NCI-H345 treated with DMSO at 0.1 percent for 48 hours (cell line): Measurements from ENCODE around the gene PIP4K2A.

Experiments
- DNase-seq: peaks from one replicate; lab custom pipeline; 2025; ENCODE audit not compliant: unreplicated experiment; lab: John Stamatoyannopoulos, UW

PIP4K2A gene

DNA sequence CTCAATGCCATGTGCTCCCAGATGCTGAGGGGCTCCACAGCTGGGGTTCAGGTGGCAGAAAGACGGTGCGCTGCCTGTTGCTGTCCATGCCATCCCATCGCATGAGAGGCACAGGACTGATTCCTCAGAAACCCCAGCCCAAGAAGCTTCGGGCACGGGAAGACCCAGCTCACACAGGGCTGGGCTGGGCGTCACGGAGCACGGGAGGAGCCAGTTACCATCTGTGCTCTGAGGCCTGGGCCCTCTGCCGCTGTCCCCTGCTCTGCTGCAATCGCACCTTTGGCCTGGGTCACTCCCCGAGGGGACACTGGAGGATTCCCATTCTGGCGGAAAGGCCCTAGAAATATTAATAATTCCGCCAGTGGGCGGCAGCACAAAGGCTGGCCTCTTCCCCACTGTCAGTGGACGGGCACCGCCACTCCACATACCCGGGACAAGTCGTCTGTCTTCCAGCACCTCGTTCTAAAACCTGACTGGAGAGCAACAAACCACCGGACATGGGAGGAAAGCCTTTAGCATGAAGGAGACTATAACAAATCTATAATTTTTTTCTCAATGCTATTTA is 92.1 kb downstream of the PIP4K2A start:
- no peak for DNase-seq

- DNase-seq, result no peak
These were observed 92.7 kb downstream of the PIP4K2A start for GRCh38 chr10:22621726-22622125.

DNA sequence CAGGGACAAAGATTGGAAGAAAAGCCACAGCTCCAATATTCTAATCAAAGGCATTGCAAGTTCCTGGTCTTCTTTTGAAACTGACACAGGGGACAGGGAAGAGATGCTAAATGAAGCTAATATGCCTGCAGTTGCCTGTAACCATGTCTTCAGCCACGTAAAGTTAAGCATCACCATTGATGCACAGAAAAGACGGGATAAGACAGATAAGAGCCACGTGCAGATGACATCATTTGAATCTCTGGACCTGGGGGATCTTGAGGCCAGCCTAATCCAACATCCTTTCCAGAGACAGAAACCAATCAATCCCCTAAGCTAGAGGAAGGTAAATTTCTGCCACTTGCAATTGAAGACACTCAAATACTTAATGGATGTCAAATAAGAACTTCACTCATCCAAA is 93.4 kb downstream of the PIP4K2A start:
- no peak for DNase-seq

- DNase-seq, result peak; percentile 22
These were observed 94.1 kb downstream of the PIP4K2A start for GRCh38 chr10:22620140-22620857.

GRCh38 chr10:22619101-22619500 is 95.3 kb downstream of the PIP4K2A start:
- no peak for DNase-seq

- no peak for DNase-seq
These were observed 96.1 kb downstream of the PIP4K2A start for GRCh38 chr10:22618078-22618785.

GRCh38 chr10:22617516-22617915 is 96.9 kb downstream of the PIP4K2A start:
- no peak for DNase-seq

DNA sequence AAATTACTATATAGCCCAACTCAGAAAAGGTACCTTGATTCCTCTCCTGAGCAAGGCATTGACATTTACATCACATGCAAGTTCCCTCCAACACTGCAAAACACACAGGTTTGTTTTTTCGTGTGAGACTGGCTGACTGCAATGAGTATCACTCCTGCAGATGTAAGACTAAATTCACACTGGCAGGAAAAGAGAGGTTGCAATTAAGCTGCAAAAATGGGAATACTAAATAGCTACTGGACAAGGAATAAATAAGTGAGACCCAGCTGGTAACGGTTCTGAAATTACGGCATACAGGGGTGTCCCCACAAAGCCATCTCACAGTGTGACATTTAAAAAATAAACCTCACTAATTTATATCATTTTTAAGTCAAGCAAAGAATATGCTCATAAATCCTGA is 97.3 kb downstream of the PIP4K2A start:
- no peak for DNase-seq

GRCh38 chr10:22615819-22616499 is 98.4 kb downstream of the PIP4K2A start:
- DNase-seq, result no peak

- DNase-seq, result no peak
These were observed 99.3 kb downstream of the PIP4K2A start for GRCh38 chr10:22615101-22615500.

- DNase-seq, result no peak
These were observed 101.4 kb downstream of the PIP4K2A start for GRCh38 chr10:22613011-22613410.

- no peak for DNase-seq
These were observed 102.1 kb downstream of the PIP4K2A start for GRCh38 chr10:22612318-22612717.

DNA sequence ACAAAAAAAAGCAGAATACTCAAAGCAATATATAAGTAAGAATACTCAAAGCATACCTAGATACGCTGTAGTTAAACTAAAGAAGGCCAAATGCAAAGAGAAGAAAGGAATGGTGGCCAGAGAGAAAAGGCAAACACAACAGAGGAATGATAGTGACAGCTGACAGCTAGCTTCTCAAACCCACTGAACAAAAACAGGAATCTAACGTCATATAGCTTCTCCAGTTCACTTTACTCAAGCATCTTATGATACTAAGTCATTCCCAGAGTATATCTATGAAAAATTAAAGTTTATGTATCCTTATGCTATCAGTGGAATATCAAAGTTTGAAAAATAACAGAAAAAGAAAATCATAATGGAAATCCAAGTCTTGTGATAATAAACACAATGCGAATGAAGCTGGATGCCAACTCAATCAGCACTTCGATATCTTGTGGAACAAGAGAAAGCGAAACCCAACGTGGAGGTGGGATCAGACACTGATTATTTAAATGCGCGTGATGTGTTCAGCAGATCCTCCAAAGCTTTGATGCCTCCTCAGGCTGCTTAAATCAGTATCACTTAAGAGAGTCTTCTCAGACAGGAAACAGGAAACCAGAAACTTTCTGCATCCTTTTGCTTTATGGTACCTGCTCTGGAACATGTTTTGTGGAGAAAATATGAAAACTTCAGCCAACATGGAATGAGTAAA is 102.8 kb downstream of the PIP4K2A start:
- DNase-seq, result no peak

- no peak for DNase-seq
These were observed 103.8 kb downstream of the PIP4K2A start for GRCh38 chr10:22610610-22611009.

DNA sequence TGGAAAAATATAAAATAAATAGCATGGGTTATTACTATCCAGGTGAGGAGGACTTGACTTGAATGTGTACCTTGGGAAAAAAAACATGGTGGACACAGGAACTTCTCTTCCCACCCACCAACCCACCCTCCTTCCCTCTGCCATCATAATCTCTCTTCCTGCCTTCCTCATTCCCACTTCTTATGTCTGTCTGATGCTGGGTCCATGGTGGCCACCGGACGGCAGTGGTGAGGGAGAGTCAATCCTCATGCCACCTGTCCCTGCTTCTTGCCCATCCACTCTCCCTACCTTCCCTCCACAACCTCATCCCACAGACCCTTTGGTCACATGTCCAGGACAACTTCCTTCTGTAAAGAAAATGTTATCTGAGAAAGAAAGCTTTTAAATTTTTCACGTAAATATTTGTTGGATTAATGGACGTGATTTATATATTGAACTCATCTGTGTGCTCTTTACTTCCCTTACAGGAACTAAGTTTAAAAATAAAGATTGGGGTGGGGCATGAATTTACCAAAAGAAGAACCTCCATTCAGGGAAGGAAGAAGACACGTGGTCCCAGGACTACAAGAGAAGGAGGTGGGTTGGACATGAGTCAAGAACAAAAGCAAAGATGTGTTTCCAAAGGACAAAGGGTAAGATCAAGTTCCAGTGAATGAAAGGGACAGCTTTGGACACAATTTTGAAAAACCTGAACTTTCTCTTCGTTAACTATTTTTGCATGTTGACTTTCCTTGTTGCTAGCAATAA is 104.5 kb downstream of the PIP4K2A start:
- DNase-seq, result no peak

DNA sequence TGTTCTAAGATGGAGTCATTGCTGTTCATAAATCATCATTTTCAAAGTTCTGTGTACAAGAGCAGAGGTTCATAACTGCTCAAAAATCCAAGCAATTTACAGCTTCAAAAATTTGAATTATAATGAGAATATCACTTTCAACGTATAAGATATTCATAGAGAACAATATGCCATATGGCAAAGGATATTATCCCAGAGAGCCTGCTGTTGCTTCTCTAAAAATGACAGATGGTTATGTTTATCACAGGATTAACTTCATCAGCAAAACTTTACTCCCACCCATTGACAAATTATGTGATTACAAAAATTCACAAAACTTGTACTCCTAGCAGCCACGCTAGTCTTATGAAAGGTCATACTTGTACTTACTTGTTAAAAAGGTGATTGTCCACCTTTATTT is 105.1 kb downstream of the PIP4K2A start:
- no peak for DNase-seq

GRCh38 chr10:22607261-22607660 is 107.1 kb downstream of the PIP4K2A start:
- no peak for DNase-seq

DNA sequence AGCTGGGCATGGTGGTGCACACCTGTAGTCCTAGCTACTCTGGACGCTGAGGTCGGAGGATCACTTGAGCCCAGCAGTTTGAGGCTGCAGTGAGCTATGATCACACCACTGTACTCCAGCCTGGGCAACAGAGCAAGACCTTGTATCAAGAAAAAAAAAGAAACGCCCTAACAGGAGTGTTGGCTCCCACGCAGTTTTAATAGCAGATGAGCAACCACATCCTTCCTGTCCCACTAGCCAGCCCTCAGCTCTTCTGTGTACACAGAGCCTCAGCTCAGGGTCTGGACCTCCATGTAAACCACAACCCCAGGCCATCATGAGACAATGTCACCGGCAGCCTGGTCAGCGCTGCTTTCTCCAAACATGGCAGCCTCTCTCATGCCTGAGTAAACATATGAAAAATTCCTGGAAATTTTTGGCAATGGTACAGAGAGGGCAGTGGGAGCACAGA is 108.2 kb downstream of the PIP4K2A start:
- no peak for DNase-seq

GRCh38 chr10:22605168-22605567 is 109.2 kb downstream of the PIP4K2A start:
- no peak for DNase-seq

GRCh38 chr10:22604344-22605126 is 109.8 kb downstream of the PIP4K2A start:
- no peak for DNase-seq
